Measurements from ENCODE around the gene NDFIP1.

NDFIP1 gene

DNA sequence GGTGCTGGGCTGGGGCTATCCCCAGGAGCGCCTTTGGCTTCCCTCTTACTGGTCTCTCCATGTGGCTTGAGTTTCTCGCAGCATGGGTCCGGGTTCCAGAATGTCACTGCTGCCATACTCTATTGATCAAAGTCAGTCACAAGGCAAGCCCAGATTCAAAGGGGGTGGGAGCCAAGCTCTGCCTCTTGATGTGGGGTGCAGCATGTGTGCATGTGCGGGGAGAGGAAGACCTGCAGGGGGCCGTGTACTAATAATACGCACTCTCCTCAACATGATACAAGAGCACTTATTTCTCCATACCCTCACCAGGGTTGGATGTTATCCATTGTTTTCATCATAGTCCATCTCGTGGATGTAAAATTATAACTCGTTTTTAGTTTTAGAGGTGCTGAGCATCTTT lies 81.2 kb downstream of the NDFIP1 start:
- H3K9me3 ChIP-seq (ENCODE audit: control insufficient read depth, low read length) = no peaks in the 10 kb centered on the region
- no peak overlapping the region for H3K4me3 ChIP-seq (ENCODE audit: low read depth, low read length)
- H3K4me1 ChIP-seq = no peaks in the 10 kb centered on the region
- no peak overlapping the region for H2AFZ ChIP-seq
- no peaks in the 10 kb centered on the region for H3K27me3 ChIP-seq (ENCODE audit: control insufficient read depth, insufficient read depth, low read length)
- H3K4me2 ChIP-seq (ENCODE audit: low read length) = no peak overlapping the region
- no peaks in the 10 kb centered on the region for H3K36me3 ChIP-seq (ENCODE audit: control insufficient read depth, insufficient read depth, low read length)
- TF ChIP-seq, protein P1, sequence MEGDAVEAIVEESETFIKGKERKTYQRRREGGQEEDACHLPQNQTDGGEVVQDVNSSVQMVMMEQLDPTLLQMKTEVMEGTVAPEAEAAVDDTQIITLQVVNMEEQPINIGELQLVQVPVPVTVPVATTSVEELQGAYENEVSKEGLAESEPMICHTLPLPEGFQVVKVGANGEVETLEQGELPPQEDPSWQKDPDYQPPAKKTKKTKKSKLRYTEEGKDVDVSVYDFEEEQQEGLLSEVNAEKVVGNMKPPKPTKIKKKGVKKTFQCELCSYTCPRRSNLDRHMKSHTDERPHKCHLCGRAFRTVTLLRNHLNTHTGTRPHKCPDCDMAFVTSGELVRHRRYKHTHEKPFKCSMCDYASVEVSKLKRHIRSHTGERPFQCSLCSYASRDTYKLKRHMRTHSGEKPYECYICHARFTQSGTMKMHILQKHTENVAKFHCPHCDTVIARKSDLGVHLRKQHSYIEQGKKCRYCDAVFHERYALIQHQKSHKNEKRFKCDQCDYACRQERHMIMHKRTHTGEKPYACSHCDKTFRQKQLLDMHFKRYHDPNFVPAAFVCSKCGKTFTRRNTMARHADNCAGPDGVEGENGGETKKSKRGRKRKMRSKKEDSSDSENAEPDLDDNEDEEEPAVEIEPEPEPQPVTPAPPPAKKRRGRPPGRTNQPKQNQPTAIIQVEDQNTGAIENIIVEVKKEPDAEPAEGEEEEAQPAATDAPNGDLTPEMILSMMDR (IDR thresholded peaks at IDR 0.05) = no peak
- no peak overlapping the region for H3K9ac ChIP-seq
- no peak overlapping the region for H3K27ac ChIP-seq
- H3K79me2 ChIP-seq = no peaks in the 10 kb centered on the region

DNA sequence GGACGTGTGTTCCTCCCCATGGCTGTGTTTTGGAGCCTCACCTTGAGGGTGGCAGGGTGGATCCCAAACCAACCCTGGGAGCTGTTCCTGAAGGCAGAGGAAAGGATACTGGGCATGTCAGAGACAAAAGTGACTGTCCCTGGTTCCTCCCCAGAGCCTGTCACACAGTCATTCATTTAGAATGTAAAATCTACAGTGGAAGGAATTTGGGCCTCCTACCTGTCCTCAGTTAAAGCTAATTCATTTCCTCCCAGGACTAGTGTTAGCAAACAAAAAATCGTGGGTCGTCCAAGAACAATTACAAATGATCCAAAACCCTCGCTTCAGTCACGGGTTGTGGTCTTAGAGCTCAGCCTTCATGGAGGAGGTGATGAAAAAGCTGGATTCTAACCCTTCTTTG lies 83.2 kb downstream of the NDFIP1 start:
- Histone ChIP-seq H3K9ac (no peak overlapping the region), H3K27ac (no peak overlapping the region)
- TF ChIP-seq, protein P1 (IDR thresholded peaks at IDR 0.05) = no peak

DNA sequence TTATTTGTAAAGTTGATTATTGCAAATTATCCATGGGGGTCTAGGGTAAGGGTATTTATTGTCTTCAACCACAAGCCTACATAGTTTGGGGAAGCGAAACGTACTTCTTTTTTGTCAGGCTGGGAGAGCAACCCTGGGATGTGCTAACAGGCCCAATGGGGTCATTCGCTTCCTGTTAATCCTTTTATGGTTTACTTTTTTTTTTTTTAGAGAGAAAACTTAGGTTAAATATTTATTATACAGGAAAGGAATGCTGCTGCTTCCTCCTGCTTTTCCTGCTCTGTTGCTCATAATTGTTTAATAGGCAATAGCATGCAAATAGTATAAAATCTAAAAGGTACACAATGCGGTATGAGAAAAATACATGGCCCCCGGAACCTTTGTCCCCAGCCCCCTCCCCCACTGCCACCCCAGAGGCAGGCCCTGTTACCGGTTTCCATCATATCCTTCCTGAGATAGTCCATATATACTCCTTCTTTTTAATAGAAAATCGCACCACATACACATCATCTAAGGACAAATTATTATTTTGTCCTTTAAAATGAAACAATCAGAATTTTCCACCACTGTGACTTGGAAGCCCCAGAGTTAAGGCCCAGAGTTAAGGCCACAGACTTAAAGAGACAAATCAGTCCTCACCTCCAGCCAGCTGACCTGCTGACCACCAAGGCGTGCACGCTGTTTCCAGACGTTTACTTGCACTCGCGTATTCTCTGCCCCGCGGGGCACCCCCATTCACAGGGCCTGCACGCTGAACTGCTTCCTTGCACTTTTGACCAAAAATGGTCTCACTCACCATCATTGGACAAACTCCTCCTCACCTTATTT lies 83.9 kb downstream of the NDFIP1 start:
- Histone ChIP-seq H3K36me3 (ENCODE audit: control insufficient read depth, insufficient read depth, low read length) (no peaks in the 10 kb centered on the region), H3K79me2 (no peaks in the 10 kb centered on the region), H3K27me3 (ENCODE audit: control insufficient read depth, insufficient read depth, low read length) (no peaks in the 10 kb centered on the region), H3K4me1 (no peaks in the 10 kb centered on the region), H3K9ac (no peak overlapping the region), H3K4me2 (ENCODE audit: low read length) (no peak overlapping the region), H3K27ac (no peak overlapping the region), H3K9me3 (ENCODE audit: control insufficient read depth, low read length) (no peaks in the 10 kb centered on the region), H3K4me3 (ENCODE audit: low read depth, low read length) (no peak overlapping the region), H2AFZ (no peak overlapping the region)
- TF ChIP-seq, protein P1 (IDR thresholded peaks at IDR 0.05) = no peak

More for the DNA sequence above, 83.2 kb downstream of the NDFIP1 start:
- no peaks in the 10 kb centered on the region for H3K27me3 ChIP-seq (ENCODE audit: control insufficient read depth, insufficient read depth, low read length)
- H3K36me3 ChIP-seq (ENCODE audit: control insufficient read depth, insufficient read depth, low read length) = no peaks in the 10 kb centered on the region
- no peak overlapping the region for H3K4me2 ChIP-seq (ENCODE audit: low read length)
- no peak overlapping the region for H3K4me3 ChIP-seq (ENCODE audit: low read depth, low read length)
- H2AFZ ChIP-seq = no peak overlapping the region
- H3K4me1 ChIP-seq = no peaks in the 10 kb centered on the region
- H3K9me3 ChIP-seq (ENCODE audit: control insufficient read depth, low read length) = no peaks in the 10 kb centered on the region
- H3K79me2 ChIP-seq = no peaks in the 10 kb centered on the region

DNA sequence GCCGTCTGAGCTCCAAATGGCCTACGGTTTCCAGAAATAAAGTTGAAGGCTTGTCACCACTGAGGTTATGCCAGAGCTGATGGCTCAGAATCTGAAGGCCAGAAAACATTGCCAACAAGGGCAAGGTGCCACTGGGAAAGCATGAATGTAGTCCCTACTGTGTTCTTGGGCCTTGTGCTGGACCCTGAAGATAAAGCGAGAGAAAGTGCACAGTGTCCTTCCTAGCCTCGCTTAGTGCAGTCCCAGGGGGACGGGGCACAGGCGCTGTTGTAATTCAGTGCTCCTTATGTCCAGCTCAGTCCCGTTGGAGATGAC lies 84.5 kb downstream of the NDFIP1 start:
- Histone ChIP-seq H3K36me3 (ENCODE audit: control insufficient read depth, insufficient read depth, low read length) (no peaks in the 10 kb centered on the region), H3K4me2 (ENCODE audit: low read length) (no peak overlapping the region), H3K27me3 (ENCODE audit: control insufficient read depth, insufficient read depth, low read length) (no peaks in the 10 kb centered on the region), H3K4me3 (ENCODE audit: low read depth, low read length) (no peak overlapping the region), H2AFZ (no peak overlapping the region), H3K9me3 (ENCODE audit: control insufficient read depth, low read length) (no peaks in the 10 kb centered on the region), H3K79me2 (no peaks in the 10 kb centered on the region), H3K4me1 (no peaks in the 10 kb centered on the region), H3K9ac (no peak overlapping the region), H3K27ac (no peak overlapping the region)
- TF ChIP-seq, protein P1 (IDR thresholded peaks at IDR 0.05) = no peak

DNA sequence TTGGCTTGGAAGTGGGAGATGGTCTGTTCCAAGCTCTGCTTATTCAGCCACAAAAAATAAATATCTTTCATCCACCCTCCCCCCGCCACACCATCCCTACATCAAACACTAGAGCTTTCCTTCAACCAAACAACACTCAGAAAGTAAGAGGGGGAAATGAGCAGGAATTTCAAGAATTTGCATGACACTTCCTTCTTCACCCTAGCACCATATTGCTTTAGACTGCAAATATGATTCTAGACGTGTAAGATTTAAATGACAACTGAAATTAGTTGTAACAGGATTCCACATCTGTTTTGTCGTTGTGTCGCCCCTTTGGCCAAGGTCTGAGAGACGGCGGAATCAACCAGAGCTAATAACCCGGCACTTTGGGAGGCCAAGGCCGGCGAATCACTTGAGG lies 88.5 kb downstream of the NDFIP1 start:
- H3K79me2 ChIP-seq = no peaks in the 10 kb centered on the region
- H3K4me1 ChIP-seq = no peaks in the 10 kb centered on the region
- no peak overlapping the region for H3K4me3 ChIP-seq (ENCODE audit: low read depth, low read length)
- no peak overlapping the region for H3K9ac ChIP-seq
- TF ChIP-seq, protein P1 (IDR thresholded peaks at IDR 0.05) = no peak
- H3K36me3 ChIP-seq (ENCODE audit: control insufficient read depth, insufficient read depth, low read length) = no peaks in the 10 kb centered on the region
- no peaks in the 10 kb centered on the region for H3K9me3 ChIP-seq (ENCODE audit: control insufficient read depth, low read length)
- no peak overlapping the region for H3K4me2 ChIP-seq (ENCODE audit: low read length)
- H2AFZ ChIP-seq = no peak overlapping the region
- no peaks in the 10 kb centered on the region for H3K27me3 ChIP-seq (ENCODE audit: control insufficient read depth, insufficient read depth, low read length)
- H3K27ac ChIP-seq = no peak overlapping the region
